Endodermal cell (in vitro differentiated cells): Measurements from ENCODE around the gene MS4A5. TPM values are rescaled to one million over a fixed set of nuclear protein-coding genes. Genes with fewer than 3 reads are reported as not detected.

Experiments
- DNase-seq: peaks from one replicate; pipeline ENCODE4 v3.0.0-alpha.2; 2017
- H3K27ac ChIP-seq: 2 replicates; pipeline ENCODE4 v1.5.1; 2013; ENCODE audit warnings: mild to moderate bottlenecking, low read depth, low read length, moderate library complexity
- H3K27me3 ChIP-seq: 2 replicates; pipeline ENCODE4 v1.6.1; 2013; ENCODE audit warnings: mild to moderate bottlenecking, low read length, moderate library complexity; ENCODE audit not compliant: insufficient read depth, control insufficient read depth, poor library complexity, severe bottlenecking
- H3K36me3 ChIP-seq: 2 replicates; pipeline ENCODE4 v1.7.0; 2013; ENCODE audit warnings: mild to moderate bottlenecking, low read length, moderate library complexity; ENCODE audit not compliant: control insufficient read depth, insufficient read depth
- H3K4me1 ChIP-seq: one replicate; pipeline ENCODE4 v1.7.0; 2013; ENCODE audit warnings: low read length; ENCODE audit not compliant: control insufficient read depth, insufficient read depth
- H3K4me3 ChIP-seq: 2 replicates; pipeline ENCODE4 v1.5.1; 2013; ENCODE audit warnings: mild to moderate bottlenecking, low read length, moderate library complexity
- H3K9ac ChIP-seq: 2 replicates; pipeline ENCODE4 v1.6.1; 2013; ENCODE audit warnings: mild to moderate bottlenecking, low read length, moderate library complexity; ENCODE audit not compliant: poor library complexity, severe bottlenecking; ENCODE audit errors: extremely low read depth
- H3K9me3 ChIP-seq: 2 replicates; pipeline ENCODE4 v1.6.1; 2013; ENCODE audit warnings: mild to moderate bottlenecking, low read length, moderate library complexity; ENCODE audit not compliant: control insufficient read depth
- H3K27ac Mint-ChIP-seq: 2 replicates; pipeline ENCODE4 v1.8.0; 2020; ENCODE audit warnings: mixed read lengths
- H3K27me3 Mint-ChIP-seq: 2 replicates; pipeline ENCODE4 v1.8.0; 2021; ENCODE audit warnings: mild to moderate bottlenecking, mixed read lengths; ENCODE audit not compliant: insufficient read depth
- H3K36me3 Mint-ChIP-seq: 2 replicates; pipeline ENCODE4 v1.8.0; 2020; ENCODE audit warnings: low read depth, mixed read lengths
- H3K4me1 Mint-ChIP-seq: 2 replicates; pipeline ENCODE4 v1.8.0; 2020; ENCODE audit warnings: mixed read lengths
- H3K4me3 Mint-ChIP-seq: 2 replicates; pipeline ENCODE4 v1.8.0; 2020; ENCODE audit warnings: mild to moderate bottlenecking, moderate library complexity, mixed read lengths
- H3K9me3 Mint-ChIP-seq: 2 replicates; pipeline ENCODE4 v1.8.0; 2020; ENCODE audit warnings: mild to moderate bottlenecking, mixed read lengths
- WGBS, 2 experiments: methylation state at CpG; one replicate each; pipeline versions ENCODE4 v1.1.5 to v1.1.7; 2013; ENCODE audit warnings: missing lambda C conversion rate in 2 of 2, mixed read lengths in 1 of 2; ENCODE audit not compliant: insufficient coverage in 1 of 2, insufficient read length in 1 of 2; 5-methylcytosine and 5-hydroxymethylcytosine counted together
- total RNA-seq, 2 donors: library from RNA; stranded (reverse); fragmentation: NEBNext Ultra II Directional in 1 of 2; extraction: Animal tissue kit (Norgen Biotek cat#: 25700) in 1 of 2; gene quantifications; 2 replicates in 1 of 2; 3 replicates in 1 of 2; pipeline ENCODE4 v1.2.1, GENCODE V29; 2021
- TF ChIP-seq, protein P1 (sequence below): fragments of 200-600 bp; sonication (generic); conservative IDR thresholded peaks from 2 replicates; pipeline ENCODE4 v1.5.0; 2021; ENCODE audit warnings: antibody characterized with exemption, mild to moderate bottlenecking

MS4A5 gene
- total RNA-seq, 2 donors from 2014 or later: not detected

DNA sequence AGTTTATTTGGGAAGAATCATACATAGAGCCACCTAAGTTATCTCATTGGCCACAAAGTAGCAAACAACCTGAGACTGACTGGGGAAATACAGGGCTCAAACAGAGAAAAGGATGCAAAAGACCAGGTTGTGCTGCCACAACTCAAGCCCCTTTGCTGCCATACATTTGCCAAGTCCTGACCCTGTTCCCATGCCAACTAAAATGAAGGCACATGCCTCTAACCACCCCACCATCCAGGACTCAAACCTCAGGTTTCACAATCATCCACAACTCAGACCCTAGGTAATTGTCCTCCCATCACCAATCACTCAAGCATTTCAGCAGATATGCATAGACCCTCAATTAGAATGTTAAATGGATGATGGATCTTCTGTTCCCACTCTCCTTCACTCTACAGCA lies 24.8 kb downstream of the MS4A5 start:
- Mint-ChIP-seq H3K9me3 (peaks cover 11% of the 10 kb centered on the region), H3K36me3 (no peaks in the 10 kb centered on the region), H3K27me3 (peaks cover 2% of the 10 kb centered on the region), H3K27ac (no peak overlapping the region), H3K4me1 (no peaks in the 10 kb centered on the region), H3K4me3 (no peak overlapping the region)
- no peak overlapping the region for H3K9ac ChIP-seq
- H3K4me3 ChIP-seq: no peak overlapping the region
- DNase-seq: no peak
- no peaks in the 10 kb centered on the region for H3K9me3 ChIP-seq
- TF ChIP-seq, protein P1, sequence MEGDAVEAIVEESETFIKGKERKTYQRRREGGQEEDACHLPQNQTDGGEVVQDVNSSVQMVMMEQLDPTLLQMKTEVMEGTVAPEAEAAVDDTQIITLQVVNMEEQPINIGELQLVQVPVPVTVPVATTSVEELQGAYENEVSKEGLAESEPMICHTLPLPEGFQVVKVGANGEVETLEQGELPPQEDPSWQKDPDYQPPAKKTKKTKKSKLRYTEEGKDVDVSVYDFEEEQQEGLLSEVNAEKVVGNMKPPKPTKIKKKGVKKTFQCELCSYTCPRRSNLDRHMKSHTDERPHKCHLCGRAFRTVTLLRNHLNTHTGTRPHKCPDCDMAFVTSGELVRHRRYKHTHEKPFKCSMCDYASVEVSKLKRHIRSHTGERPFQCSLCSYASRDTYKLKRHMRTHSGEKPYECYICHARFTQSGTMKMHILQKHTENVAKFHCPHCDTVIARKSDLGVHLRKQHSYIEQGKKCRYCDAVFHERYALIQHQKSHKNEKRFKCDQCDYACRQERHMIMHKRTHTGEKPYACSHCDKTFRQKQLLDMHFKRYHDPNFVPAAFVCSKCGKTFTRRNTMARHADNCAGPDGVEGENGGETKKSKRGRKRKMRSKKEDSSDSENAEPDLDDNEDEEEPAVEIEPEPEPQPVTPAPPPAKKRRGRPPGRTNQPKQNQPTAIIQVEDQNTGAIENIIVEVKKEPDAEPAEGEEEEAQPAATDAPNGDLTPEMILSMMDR: no peak
- no peaks in the 10 kb centered on the region for H3K36me3 ChIP-seq
- H3K27me3 ChIP-seq: no peaks in the 10 kb centered on the region
- H3K27ac ChIP-seq: no peak overlapping the region
- no peaks in the 10 kb centered on the region for H3K4me1 ChIP-seq

DNA sequence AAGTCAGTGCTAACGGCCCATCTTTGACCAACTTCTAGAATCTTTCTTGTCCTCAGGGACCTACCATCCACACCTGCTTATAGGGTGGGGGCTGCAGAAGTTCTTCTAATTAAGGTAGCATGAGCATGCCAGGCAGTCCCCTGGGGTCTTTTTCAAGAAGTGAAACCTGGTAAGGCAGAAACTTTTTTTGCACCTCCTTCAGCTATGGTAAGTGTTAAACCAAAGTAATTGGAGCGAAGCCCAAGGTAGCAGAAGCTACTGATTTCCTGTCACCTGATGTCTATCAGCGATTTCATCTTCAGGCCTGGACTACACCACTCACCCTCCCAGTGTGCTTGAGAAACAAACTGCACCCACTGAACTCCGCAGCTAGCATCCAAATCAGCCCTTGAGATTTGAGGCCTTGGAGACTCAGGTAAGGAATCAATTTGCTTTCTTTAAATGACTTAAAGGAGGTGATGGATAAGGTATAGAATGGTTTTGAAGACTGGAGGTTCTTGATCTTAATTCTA lies 26.2 kb downstream of the MS4A5 start, which contains the start of gene MS4A1:
MS4A1 (plus strand) TSS at position 317 of the 512 bp plus-strand sequence. CDS start 6,528 bp downstream, outside the sequence.
- Mint-ChIP-seq H3K36me3 (no peaks in the 10 kb centered on the region), H3K4me1 (no peaks in the 10 kb centered on the region), H3K4me3 (no peak within 1 kb of the TSS), H3K9me3 (peaks cover 4% of the 10 kb centered on the region), H3K27ac (no peak within 1 kb of the TSS), H3K27me3 (peaks cover 2% of the 10 kb centered on the region)
- Histone ChIP-seq H3K4me3 (no peak within 1 kb of the TSS), H3K4me1 (no peaks in the 10 kb centered on the region), H3K27me3 (no peaks in the 10 kb centered on the region), H3K36me3 (no peaks in the 10 kb centered on the region), H3K9me3 (no peaks in the 10 kb centered on the region), H3K9ac (no peak within 1 kb of the TSS), H3K27ac (no peak within 1 kb of the TSS)
- no peak for DNase-seq
- WGBS, 2 experiments: 89% methylated on average over 4 of the region's 4 CpGs; no CpG with 5 or more reads in 1 of the 2 experiments
- TF ChIP-seq, protein P1: no peak

DNA sequence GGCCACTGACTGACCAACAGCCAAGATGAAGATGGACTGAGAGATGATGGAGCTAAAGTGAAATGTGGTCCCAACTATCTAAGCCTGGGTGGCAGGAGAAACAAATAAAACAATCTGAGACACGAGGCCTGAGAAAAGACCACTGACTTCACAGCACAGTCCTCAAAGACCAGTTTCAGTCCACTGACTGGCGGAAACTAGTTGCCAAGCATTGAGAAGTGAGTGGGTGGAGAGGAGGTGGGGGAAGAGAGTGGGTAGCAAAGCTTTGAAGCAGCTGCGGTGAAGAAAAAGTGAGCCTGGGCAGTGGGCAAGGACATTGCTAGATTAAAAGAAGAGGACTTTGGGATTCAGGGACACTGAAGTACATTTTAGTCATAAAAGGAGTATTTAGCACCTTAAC lies 28.2 kb downstream of the MS4A5 start:
- no peak for DNase-seq
- Histone ChIP-seq H3K4me1 (no peaks in the 10 kb centered on the region), H3K36me3 (no peaks in the 10 kb centered on the region), H3K9ac (no peak overlapping the region), H3K27ac (no peak overlapping the region), H3K4me3 (no peak overlapping the region), H3K27me3 (no peaks in the 10 kb centered on the region), H3K9me3 (no peaks in the 10 kb centered on the region)
- Mint-ChIP-seq H3K4me3 (no peak overlapping the region), H3K27ac (no peak overlapping the region), H3K4me1 (no peaks in the 10 kb centered on the region), H3K27me3 (peaks cover 2% of the 10 kb centered on the region), H3K9me3 (no peaks in the 10 kb centered on the region), H3K36me3 (no peaks in the 10 kb centered on the region)
- TF ChIP-seq, protein P1: no peak
- 84 to 100% methylated on average over 2 to 3 of the region's 3 CpGs for WGBS, 2 experiments
